Right renal pelvis (tissue), 4 donors: ENCODE measurements around the gene DENND1A. TPM values are rescaled to one million over a fixed set of nuclear protein-coding genes. Genes with fewer than 3 reads are reported as not detected.

Source experiments
- DNase-seq, 4 donors: peaks; one replicate each; pipeline ENCODE4 v3.0.0-alpha.2; 2013; ENCODE audit warnings: low read depth in 4 of 4, low spot score in 3 of 4, missing footprints in 1 of 4
- polyA plus RNA-seq, 4 donors: library from polyadenylated mRNA; unstranded; fragments of 120-200 nt; gene quantifications; one replicate each; pipeline ENCODE4 v1.2.1, GENCODE V29; 2013; ENCODE audit not compliant: insufficient read length in 4 of 4

The DENND1A gene
- polyA plus RNA-seq, 4 donors, result 21.3 to 24.4 (median 23.3) TPM

DNA sequence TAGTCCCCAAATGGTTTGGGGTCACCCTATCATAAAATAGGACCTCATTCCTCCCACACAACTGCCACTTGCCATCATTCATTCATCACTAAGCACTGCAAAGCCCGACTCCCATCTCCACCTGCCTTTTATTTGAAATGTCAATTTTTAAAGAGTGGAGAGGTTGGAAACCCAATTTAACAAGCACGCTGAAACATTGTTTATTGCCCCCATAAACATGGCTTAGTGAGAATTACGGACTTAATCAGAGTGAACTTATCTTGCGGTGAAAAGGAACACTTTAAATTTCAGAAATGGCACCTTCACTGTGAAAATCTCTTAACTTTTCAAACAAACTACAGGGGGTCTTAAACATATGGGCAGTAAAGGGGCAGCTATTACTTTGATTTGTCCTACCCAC lies 332.9 kb downstream of the DENND1A start:
- no peak for DNase-seq

DNA sequence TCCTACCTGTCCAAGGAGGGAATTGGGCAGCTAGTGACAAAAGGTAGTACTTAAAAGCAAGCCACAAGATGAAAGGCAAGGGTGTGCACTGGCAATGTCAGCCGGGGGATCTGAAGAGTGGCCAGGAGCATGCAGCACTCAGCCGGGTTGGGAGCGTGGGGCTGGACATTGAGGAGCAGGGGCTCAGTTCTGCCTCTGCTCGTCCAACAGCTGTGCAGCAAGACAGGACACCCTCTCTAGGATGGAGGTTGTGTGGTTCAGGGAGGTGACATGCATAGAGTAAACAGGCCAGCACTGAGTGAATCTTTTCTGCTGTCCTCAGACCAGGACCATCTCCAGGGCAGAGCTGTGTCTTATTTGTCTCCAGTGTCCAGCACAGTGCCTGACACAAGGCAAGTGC lies 338.6 kb downstream of the DENND1A start:
- DNase-seq, result no peak

DNA sequence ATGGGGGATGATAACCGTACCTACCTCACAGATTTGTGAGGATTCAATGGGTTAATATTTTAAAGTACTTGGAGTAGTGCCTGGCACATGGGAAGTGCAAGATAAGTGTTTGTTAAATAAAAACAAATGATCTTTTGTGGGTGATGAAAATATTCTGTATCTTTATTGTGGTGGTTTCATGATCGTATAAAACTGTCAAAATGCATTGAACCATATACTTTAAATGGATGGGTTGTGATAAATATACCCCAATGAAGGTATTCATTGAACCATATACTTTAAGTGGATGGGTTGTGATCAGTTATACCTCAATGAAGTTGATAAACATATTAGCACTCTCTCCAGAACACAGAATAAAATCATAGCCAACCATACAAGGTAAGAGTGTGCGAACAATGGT lies 339.4 kb downstream of the DENND1A start:
- no peak for DNase-seq

DNA sequence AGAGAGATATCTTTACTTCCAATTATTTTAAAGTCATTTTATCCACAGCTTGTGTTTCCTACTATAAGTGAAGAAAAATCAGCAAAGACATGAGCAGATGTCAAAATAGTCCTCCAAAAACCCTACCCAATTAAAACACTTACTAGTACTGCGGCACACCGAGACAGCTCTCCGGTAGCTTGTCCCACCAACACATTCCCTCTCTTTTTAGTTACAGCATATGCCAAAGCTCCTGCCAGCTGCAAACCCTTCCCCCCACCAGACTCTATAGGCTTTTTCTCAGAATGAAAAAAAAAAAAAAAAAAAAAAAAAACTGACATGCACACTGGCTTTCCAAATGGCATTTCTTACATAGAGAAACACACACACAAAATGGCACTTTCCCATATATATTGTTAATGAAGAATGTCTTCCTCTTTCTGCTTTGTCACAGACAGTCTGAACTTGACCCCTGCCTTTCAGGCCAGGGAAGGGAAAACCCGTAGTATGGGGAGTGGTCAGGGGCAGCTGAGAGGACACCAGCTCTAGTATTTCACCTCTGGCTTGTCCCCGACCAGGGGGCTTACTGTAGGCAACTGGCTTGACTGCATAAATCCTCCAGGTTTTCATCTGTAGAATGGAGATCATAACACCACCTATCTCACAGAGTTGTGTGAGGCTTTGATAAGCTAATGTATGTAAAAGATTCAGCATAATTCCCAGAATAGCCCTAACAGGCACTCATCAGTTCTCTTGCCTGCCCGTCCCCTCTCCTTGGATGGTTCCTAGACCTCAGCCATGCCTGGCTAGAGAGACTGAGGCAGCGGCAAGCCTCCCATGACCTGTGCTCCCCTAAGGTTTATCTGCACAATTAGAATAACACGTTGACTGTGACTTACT lies 340.3 kb downstream of the DENND1A start:
- DNase-seq, result no peak

DNA sequence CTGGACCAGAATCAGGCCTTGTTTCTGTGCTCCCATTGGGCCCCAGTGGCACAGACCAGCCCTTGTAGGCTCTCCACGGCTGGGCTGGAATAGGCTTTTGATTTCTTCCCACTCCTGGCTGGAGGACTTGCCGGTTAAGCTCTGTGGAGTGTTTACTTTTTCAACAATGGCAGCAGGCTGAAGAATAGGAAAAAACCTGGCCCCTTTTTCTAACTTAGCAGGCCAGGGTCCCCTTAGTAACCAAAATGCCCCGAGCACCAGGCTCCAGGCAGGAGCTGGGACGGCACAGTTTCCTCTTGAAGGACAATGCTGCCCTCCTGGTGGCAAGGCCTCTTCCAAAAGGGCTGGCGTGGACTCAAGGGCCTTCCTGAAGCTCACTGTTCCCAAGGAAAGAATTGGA lies 343.7 kb downstream of the DENND1A start:
- DNase-seq, result no peak

DNA sequence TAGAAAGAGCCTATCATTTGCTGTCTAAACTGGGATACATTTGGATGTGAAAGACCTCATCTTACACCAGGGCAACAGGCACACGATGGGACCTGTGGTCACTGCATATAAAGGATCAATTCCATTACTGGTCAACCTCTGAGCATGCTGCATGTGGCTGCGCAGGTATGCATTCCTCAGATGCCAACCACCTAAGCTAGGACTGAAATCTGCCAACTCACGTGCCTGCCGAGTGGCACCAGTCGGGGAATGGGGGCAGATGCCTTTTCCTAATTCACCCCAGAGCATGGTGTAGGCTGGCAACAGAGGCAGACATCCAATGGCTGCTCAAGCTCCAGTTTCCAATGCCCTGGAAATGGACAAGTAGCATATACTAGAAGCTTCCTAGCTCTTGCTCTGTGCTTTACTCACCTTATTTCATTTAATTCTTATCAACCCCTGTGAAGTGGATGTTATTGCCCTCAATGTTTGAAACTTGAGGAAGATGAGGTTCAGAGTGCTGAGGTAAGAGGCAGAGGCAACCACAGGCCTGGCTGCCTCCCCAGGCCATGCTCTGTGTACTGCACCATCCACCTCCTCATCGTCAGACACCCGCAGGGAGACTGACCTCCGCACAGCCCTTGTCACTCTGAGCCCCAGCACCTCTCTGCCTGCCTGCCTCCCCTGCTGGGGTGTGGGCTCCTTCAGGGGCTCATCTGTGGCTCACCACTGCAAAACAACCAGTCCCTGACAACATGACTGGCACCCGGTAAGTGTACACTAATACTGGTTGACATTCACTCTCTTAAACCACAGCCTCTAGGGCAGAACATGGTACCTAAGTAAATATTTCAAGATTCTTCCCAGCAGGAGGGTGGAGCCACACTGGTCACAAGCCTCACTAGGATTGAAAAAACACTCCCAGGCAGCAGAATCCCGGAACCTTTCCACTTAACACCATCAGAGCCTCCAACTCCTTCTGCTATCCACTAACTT lies 345.4 kb downstream of the DENND1A start:
- DNase-seq, result no peak

DNA sequence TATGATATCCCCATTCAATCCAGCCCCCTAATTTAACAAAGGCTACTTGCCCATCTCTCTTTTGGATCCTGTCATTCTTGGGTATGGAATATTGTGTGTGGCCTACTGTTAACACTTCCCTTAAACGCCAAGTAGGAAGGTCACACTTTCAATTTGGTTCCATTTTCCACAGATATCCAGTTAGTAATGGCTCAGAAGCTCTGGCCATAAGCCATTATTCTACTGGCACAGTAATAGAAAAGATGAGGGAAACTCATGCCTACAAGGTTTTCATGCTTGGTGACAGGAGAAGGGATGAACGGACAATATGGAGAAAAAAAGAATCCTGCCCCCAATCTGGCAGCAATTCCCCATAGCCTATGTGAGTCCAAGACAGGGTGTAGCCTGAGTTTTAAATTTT lies 346.3 kb downstream of the DENND1A start:
- DNase-seq, result no peak

DNA sequence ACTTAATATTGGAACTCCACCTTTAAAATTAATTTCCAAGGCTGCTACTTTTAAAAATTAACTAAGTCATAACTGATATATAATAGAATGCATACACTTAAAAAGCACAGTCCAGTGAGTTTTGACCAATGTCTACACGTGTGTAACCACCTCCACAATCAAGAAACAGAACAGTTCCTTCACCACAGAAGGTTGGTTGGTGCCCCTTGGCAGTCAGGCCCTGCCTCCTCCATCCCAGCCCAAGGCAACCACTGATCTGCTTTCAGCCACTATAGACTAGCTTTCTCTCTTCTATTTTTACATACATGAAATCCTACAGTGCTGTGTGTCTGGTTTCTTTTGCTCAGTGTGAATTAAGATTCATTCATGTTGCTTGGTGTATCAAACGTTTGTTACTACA lies 358.7 kb downstream of the DENND1A start:
- DNase-seq, result no peak

DNA sequence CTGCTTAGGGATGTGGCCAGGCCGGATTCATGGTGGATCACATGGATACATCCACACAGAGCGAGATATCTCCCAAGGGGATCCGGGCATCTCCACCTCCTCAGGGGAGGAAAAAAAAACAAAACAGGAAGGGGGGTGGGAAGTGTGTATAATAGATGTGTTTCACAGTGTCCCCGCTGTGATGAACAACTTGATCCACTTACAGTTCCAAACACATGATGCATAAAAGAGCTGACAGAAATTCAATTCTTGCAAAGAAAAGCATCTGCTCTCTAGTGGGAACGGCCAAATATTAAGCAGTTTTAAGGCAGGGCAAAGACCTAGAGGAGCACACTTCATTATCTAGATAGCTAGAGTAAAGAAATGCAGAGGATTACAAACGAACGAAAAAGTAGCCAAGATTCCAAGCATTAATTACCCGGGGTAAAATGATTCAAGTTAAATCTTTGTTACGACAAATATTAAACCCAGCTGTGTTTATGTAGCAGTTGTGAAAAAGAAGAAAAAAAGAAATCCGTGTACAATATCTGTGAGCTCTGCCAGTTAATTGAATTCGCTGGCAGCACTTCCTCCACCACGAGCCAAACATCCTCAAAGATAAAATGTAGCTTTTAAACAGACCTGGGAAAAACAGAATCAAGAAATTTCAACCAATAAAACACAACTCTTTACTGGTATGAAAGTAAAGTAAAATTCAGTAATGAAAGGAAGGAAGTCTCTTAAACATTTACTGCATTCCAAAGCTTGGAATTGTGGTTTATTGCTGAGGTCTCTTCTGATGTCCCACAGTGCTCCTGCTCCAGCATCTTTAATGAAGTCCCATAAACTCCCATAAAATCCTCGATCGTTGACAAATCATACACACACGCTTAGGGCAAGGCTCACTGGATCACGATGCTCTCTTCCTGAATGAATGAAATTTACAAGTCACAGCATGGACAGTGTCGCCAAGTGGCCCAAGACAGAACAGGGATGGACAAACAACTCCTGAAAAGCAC lies 360.9 kb downstream of the DENND1A start:
- peak in 3 of 4 donors; percentile 38 to 48 (median 43) for DNase-seq

DNA sequence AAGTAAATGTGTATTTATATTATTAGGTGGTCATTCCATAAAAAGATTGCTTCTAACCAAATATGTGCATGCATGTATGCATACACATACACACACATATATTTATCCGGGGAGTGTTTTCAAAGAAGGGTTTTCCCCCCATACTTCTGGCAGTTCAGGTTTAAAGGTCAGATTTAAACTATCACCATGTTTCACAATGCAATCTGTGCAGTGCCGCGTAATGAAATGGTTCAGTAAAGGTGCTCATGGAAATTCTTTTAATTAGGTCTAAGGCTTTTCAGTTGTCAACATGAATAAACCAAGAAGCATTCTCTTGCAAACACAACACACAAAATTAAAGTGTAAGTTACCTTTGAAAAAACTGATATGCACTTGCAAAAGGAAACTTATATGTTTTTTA lies 362.9 kb downstream of the DENND1A start:
- DNase-seq, result no peak

DNA sequence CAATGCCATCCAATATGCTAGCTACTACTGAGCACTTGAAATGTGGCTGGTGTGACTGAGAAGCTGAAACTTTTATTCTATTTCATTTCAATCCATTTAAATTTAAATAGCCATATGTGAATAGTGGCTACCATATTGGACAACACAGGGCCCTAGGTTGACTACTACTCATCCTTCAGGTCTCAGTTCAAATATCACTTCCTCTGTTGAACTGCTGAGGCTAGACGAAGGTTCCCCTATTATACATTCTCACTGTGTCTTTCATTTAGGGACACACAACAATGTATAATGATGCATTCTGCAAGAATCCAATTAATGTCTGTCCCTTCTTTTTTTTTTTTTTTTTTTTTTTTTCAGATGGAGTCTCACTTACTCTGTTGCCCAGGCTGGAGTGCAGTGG lies 365.3 kb downstream of the DENND1A start:
- DNase-seq, result no peak

DNA sequence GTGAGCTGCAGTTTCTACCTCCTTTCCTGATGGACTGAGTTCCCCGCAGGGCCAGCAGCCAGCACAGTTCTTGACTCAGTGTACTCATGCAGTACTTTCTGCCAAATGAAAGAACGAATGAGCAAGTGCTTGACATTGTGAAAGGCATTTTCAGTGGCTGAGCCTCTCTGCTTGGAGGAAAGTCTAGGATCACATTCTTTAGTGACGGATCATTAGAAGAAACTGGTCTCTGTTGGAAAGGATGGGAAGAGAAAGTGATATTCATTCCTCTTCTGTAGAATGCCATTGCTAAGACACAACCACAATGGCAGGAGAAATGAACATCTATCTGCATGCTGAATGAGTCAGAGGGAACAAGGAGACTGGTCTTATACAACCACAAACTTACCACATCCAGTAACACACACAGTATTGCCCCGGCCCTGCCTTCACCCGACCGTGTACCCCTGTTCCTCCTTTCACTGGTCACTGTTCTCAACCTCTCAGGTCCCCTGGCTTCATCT lies 367.0 kb downstream of the DENND1A start:
- no peak for DNase-seq

DNA sequence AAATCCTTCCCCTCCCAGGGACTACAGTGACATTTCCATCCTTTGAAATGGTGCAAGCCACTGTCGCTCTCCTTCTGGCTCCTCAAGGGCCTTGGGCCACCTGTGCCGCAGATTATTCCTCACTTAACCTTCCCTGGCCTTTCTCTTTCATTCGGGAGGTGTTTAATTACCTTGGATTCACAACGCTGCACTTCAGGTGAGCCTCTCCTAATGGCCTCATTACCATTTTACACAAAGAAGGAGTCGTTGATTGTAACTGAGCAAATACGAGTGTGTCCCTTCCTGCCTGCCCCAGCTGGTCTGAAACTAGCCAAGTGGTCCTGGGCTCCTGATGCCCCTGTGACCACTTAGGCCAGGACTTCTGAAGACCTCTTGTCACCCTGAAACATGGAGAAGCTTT lies 368.9 kb downstream of the DENND1A start:
- no peak for DNase-seq

DNA sequence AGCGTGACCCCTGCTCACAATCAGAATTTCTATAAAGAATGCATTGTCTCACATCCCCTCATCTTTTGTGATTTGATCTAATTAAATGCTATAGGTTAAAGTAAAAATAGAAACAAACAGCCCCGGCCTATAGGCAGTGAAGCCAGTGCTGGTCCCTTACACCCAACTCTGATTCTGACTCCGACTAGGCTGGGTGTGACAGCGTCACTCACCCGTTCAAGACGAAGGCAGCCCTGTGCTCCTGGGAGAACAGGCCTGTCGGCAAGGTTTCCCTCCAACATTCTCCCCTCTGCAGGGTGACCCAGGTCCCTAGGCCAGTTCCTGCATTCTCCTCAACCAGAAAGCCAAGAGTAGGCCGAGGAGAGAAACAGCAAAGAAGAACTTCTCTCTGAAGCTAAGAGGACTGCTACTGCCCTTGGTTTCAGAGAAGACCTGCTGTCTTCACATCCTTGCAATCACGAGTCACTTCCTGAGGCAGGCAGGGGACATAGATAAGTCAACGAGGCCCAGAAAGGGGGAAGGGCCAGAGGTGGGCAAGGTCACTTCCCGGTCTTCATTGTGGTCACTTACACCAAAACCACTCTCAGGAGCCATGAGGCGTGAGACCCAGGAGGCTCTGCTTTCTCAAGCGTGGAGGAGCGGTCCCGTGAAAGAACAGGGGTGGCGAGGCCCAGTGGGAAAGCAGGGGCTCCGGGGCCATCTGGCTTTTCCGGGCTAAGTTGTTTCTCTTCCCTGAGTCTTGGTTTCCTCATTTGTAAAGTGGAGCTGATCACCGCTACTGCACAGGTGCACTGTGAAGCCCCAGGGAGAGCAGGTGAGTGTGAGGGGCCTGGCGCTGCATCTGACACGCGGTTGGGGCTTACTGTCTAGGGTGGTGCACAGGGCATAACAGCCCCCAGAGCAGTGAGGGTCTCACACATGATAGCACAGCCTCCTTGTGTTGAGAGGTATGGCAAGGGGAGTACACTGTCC lies 373.2 kb downstream of the DENND1A start:
- no peak for DNase-seq

DNA sequence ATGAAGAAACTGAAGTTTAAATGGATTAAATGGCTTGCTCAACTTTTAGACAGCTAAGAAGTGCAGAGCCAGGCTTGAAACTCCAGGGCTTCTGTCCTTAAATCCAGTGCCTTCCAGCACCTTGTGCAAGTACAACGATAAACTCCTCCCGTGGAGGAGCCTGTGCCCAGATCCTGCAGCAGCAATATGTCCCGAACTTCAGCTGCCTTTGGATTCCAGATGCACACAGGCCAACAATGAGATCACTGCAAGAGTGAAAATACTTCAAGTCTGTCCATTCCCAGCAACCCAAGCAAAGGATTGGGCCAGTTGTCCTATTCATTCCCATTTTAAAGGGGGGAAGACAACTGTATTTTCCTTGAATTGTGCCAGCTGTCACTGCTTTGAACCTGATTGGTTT lies 374.3 kb downstream of the DENND1A start:
- DNase-seq, result no peak

DNA sequence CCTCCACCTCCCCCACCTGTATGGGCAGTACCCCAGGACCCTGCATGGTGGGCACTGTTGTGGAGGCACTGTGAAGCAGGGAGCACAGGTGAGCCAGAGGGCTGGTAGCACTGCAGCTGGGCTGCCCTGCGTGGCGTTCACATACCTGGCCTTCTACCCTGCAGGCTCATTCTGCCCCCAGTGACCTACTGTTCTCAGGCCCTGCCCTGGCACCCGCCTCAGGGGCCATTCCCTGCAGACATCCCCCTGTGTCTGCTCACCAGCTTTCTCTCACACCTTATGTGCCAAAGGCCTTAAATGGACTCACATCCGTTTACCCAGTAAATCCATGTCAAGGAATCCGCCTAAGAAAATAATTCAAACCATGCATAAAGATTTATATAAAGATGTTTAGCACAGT lies 377.4 kb downstream of the DENND1A start:
- no peak for DNase-seq

DNA sequence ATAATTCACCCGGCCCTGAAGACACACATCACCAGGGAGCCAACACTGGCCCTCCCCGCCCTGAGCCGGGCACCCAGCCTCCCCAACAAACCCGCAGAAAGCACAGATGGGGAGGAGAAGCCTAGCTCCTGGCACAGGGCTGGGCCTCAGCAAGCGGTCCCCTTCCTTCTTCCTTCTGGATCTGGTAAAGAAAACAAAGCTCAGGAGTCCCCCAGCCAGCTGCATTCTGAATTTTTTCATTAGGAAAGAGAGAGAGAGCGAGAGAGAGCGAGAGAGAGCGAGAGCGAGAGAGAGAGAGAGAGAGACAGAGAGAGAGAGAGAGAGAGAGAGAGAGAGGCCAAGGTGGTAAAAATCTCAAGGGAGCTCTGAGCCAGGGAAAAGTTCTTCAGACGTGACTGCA lies 378.2 kb downstream of the DENND1A start:
- DNase-seq, result no peak

DNA sequence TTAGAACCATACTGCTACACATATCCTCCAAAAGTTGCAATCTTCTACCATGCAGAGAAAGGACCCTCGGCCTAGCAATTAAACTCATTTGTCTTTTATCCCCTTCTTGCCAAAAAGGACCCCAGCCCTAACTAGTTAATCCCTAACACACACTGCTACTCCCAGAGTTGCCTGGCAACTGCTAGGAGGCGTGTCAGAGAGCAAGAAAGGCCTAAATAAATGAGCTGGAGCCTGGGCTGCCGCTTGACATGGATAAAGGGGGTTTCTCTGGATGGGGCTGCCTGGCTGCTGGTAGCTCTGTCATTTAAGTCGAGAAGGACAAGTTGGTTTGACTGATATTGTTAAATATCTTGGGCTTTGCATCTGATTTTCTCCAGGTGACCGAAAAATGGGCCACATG lies 379.1 kb downstream of the DENND1A start:
- peak in 3 of 4 donors; percentile 40 to 60 (median 59) for DNase-seq

DNA sequence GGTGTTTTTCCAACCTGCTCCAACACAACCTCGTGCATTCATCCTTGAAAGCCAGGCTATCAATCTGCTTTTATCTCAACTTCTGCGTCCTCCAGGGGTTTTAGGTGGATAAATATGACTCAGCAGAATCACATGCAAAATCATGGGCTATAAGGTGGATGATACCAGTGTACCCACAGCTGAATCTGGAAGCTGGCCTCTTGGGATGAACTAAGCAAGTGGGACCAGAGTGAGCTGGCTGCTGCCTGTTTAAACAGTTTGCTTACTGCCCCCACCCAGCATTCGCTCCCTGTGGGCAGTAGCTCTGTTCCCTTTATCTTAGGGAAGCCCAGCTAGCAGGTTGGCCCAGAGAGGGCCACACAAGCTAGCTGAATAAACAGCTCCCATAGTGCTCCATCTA lies 379.9 kb downstream of the DENND1A start:
- no peak for DNase-seq
